Measurements from ENCODE around the gene IL17RD. TPM values are rescaled to one million over a fixed set of nuclear protein-coding genes. Genes with fewer than 3 reads are reported as not detected.

Gene IL17RD
- total and polyA plus RNA-seq, 2 of the 13 experiments (the other 11 are each of a cell fraction or from before 2014, with no cell fraction given): 0.28 to 0.31 TPM

DNA sequence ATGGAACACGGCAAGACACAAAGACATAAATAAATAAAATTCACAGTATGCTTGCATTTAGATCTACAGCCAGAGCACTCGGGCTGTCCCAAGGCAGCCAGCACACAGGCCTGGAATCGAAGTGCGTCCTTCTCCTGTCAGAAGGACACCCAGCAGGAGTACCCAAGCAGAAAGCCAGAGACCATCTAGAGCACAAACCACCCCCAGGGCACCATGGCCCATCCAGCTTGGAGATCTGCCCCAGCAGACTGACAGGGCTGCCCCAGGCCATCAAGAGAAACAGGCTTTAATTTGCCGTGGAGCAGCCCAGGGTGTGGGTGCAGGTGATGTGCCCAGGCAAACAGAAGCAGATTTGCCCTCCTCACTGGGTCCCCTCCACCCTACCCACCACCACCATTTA is 112.5 kb downstream of the IL17RD start:
- Histone ChIP-seq H3K4me2 (ENCODE audit: low read depth, low read length) (no peak overlapping the region), H3K27ac (ENCODE audit: extremely low read length, insufficient read depth, low read length) (no peak overlapping the region), H3K36me3 (replicated peaks in 1 of 2; ENCODE audit: control insufficient read depth in 1 of 2, insufficient read depth in 2 of 2, low read length in 2 of 2) (no peaks in the 10 kb centered on the region), H2AFZ (ENCODE audit: low read length) (no peak overlapping the region), H3K79me2 (ENCODE audit: insufficient read depth, low read length) (no peaks in the 10 kb centered on the region), H3K9ac (ENCODE audit: insufficient read depth, low read depth, low read length) (no peak overlapping the region), H3K4me1 (ENCODE audit: insufficient read depth, low read length) (peaks cover 6% of the 10 kb centered on the region), H3K9me3 (ENCODE audit: low read length) (no peaks in the 10 kb centered on the region), H4K20me1 (ENCODE audit: insufficient read depth, low read length) (no peaks in the 10 kb centered on the region), H3K27me3 (ENCODE audit: control insufficient read depth in 1 of 2, insufficient read depth in 2 of 2, low read length in 2 of 2) (no peaks in the 10 kb centered on the region), H3K4me3 (replicated peaks in 1 of 3; ENCODE audit: insufficient read depth in 1 of 3, low read depth in 2 of 3, low read length in 3 of 3) (no peak overlapping the region)
- 90% methylated on average over 4 of the region's 5 CpGs for whole genome bisulfite sequencing (ENCODE audit: low lambda C conversion rate)
- ATAC-seq (no peak), DNase-seq (ENCODE audit: low spot score) (no peak), FAIRE-seq (no peak)
- in situ Hi-C loops (cut with HindIII; ENCODE audit: extremely low pct_ligation_motif_present, low pct_unique_long_range_greater_than_20kb) (no loop called here), intact Hi-C loops (cut with micrococcal nuclease; ENCODE audit: unreplicated experiment) (no loop called here)
- POLR2A ChIA-PET: no interaction called here
- TF ChIP-seq NFRKB (IDR thresholded peaks at IDR 0.05): no peak
- TF ChIP-seq PHF8 (CRISPR knock-in tag; IDR thresholded peaks at IDR 0.05): no peak
- no peak for TF ChIP-seq IKZF5 (CRISPR knock-in tag; IDR thresholded peaks at IDR 0.05)
- no peak for TF ChIP-seq ZNF615 (CRISPR knock-in tag; IDR thresholded peaks at IDR 0.05; ENCODE audit: borderline replicate concordance)
- TF ChIP-seq KMT2B (CRISPR knock-in tag; IDR thresholded peaks at IDR 0.05): no peak
- TF ChIP-seq FOSL1 (CRISPR knock-in tag; IDR thresholded peaks at IDR 0.05; ENCODE audit: borderline replicate concordance): no peak
- TF ChIP-seq ZNF772 (CRISPR knock-in tag; IDR thresholded peaks at IDR 0.05): no peak
- TF ChIP-seq SUZ12 (IDR thresholded peaks at IDR 0.05; ENCODE audit: low read depth, low read length): no peak
- TF ChIP-seq ZNF557 (CRISPR knock-in tag; IDR thresholded peaks at IDR 0.05): no peak
- TF ChIP-seq SRSF1 (optimal IDR thresholded peaks at IDR 0.05; ENCODE audit: low read depth, low read length): no peak
- TF ChIP-seq, protein P1, sequence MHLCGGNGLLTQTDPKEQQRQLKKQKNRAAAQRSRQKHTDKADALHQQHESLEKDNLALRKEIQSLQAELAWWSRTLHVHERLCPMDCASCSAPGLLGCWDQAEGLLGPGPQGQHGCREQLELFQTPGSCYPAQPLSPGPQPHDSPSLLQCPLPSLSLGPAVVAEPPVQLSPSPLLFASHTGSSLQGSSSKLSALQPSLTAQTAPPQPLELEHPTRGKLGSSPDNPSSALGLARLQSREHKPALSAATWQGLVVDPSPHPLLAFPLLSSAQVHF (CRISPR knock-in tag; IDR thresholded peaks at IDR 0.05): no peak
- no peak for TF ChIP-seq SIN3A (IDR thresholded peaks at IDR 0.05; ENCODE audit: borderline replicate concordance, low read depth, low read length)
- no peak for TF ChIP-seq STAT5B (CRISPR knock-in tag; IDR thresholded peaks at IDR 0.05)
- TF ChIP-seq, protein P2, sequence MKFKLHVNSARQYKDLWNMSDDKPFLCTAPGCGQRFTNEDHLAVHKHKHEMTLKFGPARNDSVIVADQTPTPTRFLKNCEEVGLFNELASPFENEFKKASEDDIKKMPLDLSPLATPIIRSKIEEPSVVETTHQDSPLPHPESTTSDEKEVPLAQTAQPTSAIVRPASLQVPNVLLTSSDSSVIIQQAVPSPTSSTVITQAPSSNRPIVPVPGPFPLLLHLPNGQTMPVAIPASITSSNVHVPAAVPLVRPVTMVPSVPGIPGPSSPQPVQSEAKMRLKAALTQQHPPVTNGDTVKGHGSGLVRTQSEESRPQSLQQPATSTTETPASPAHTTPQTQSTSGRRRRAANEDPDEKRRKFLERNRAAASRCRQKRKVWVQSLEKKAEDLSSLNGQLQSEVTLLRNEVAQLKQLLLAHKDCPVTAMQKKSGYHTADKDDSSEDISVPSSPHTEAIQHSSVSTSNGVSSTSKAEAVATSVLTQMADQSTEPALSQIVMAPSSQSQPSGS (CRISPR knock-in tag; IDR thresholded peaks at IDR 0.05): no peak
- no peak for TF ChIP-seq ZSCAN20 (CRISPR knock-in tag; IDR thresholded peaks at IDR 0.05; ENCODE audit: borderline replicate concordance)
- TF ChIP-seq PCBP2 (optimal IDR thresholded peaks at IDR 0.05; ENCODE audit: low read depth, low read length, poor library complexity, severe bottlenecking): no peak
- CTCF ChIA-PET (ENCODE audit: low intra/inter-chr PET ratio, low total read pairs): no interaction called here
- BruUV-seq (replicated peaks): no TSS peak

Measured in HepG2 (cell line).